ENCODE results near the gene ADAMTS8.

DNA sequence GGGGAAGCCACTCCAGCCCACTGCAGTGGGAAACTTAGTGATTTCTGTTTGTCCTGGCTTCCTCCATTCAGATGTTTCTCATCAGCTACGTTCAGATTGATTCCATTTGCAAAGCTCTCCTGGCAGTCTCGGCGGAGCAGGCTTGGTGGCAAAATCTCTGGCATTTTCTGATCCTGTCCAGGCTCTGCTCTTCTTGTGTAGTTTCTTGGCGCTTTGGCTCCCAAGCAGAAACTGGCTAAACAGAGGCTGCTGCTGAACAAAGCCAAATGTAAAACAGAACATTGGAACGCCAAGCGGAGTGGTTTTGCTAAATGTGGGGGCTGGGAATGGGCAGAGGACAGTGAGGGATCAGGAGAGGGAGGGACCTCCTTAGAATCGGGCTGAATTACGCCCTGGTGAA lies 36.7 kb downstream of the ADAMTS8 start:
- TF ChIP-seq POLR2A (IDR thresholded peaks at IDR 0.05; ENCODE audit: low read length) = no peak
- TF ChIP-seq GATA1 (IDR thresholded peaks at IDR 0.05; ENCODE audit: low read depth, low read length) = no peak
